Gastrocnemius medialis (tissue), 4 donors: Measurements from ENCODE around the gene DPH5.

Experiments used
- CTCF ChIP-seq, 5 experiments: fragments of 450-650 bp in 3 of 5; fragments of 200-600 bp in 2 of 5; sonication (generic) in 2 of 5; IDR thresholded peaks in 4 of 5; conservative IDR thresholded peaks in 1 of 5; 1 replicate in 4 of 5; 2 replicates in 1 of 5; pipeline ENCODE4 v1.5.1; 2016 to 2019; ENCODE audit warnings: antibody characterized with exemption in 5 of 5, mild to moderate bottlenecking in 3 of 5, moderate library complexity in 3 of 5
- POLR2A ChIP-seq, 2 donors: fragments of 450-650 bp; IDR thresholded peaks; one replicate each; pipeline ENCODE4 v1.6.1; 2017; ENCODE audit warnings: antibody characterized with exemption in 2 of 2, mild to moderate bottlenecking in 2 of 2, moderate library complexity in 2 of 2

DNA sequence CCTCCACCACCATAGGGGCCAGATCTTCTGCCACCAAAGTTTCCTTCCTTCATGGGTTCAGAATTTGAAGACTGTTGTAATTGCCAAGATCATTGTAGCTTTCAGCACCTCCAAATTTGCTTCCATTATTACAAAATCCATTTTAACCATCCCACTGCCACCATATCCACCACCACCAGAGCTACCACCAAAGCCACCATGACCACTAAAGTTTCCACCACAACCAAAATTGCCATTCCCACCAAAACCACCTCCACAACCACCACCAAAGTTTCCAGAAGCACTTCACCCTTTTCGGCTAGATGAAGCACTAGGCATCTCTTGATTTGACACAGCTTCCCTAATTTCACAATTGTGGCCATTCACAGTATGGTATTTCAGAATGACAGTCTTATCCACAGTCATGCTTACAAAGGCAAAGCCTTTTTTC is 84.5 kb downstream of the DPH5 start:
- TF ChIP-seq CTCF (IDR thresholded peaks at IDR 0.05 in 4 of 5, conservative IDR thresholded peaks at IDR 0.05 in 1 of 5) (no peak), POLR2A (IDR thresholded peaks at IDR 0.05) (no peak)
